Measurements from ENCODE around the gene SMIM14.
"Not testable (repeated sequence)": the region's sequence is repeated elsewhere in the genome, so short reads cannot be mapped to it uniquely, and the experiment has no call there.

Gene SMIM14

DNA sequence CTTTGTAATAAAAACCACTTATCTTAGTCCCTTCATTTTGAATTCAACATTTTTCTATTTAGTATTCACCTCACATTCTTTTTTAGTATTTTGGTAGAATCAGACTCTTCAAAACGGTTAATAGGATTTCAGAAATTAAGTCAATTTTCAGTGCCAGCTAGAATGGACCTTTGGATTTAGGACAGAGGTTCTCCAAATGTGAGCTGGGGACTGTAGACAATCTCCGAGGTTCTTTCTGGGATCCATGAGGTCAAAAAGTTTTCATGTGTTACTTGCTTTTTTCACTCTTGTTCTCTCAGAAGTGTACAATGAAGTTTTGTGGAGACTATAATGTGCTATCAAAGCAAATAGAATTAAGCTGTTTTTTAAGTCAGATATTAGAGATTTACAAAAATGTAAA is 109.1 kb downstream of the SMIM14 start:
- no peak for DNase-seq (ENCODE audit: low read depth)

DNA sequence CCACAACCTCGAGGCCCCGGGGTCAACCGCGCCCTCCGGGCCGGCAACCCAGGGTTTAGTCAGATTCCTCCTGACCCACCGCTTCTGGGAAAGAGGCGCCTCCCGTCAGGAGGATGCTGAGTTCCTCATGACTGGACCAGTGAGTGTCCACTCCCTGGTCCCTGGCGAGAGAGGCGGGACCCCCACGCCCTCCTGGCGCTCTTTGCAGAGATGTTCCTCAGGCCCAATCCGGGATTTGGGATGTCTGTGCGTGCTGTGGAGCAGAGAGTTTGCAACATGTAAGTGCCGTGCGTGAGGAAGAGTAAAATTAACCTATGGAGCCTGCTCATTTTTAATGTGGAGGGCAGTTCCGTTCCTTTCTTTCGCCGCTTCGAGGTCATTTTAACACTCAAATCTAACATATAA is 110.6 kb downstream of the SMIM14 start:
- DNase-seq (ENCODE audit: low read depth): peak; percentile 92

DNA sequence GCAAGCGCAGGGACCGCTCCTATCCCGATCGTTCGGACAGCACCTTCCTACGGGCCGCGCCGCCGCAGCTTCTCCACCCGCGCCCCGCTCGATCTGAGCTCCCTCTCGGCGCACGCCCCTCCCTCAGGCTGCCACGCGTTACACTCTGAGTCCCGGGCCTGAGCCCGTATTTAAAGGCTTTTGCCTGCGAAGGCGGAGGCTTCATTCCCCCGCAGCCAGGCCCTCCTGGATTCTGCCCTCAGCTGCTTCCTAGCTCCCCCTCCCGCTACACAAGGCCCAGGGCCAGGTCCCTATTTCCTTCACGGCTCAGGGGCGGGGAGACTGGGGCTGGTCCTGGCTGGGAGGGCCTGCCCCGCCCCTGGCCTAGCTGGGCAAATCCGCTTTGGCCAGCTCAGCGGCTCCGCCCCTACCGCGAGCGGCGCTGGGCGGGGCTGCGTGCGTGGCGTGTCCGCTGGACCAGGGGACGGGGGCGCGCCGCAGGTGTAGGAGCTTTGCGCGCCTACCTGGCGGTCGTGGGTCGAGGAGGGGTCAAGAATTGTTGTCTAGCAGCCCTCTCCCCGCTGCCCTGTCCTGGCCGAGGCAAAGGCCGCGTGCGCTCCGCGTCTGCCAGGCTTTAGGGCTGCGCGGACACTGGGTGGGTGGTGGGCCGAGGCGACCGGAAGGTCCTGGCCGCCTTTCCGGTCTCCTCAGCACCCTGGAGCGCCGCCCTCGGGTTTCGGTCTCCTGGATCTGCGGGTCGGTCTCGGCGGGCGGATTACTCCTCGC is 111.2 kb downstream of the SMIM14 start, which contains the start of gene UGDH:
Gene UGDH, minus strand, starts transcription at position 144 of the 765 bp plus-strand sequence. CDS start 5,927 bp downstream, outside the sequence.
- DNase-seq (ENCODE audit: low read depth): peak; percentile 97

GRCh38 chr4:39526765-39527295 is 111.8 kb downstream of the SMIM14 start:
- DNase-seq (ENCODE audit: low read depth): no peak

- peak; percentile 10 for DNase-seq (ENCODE audit: low read depth)
Measured at GRCh38 chr4:39525822-39526690, 112.6 kb downstream of the SMIM14 start.

DNA sequence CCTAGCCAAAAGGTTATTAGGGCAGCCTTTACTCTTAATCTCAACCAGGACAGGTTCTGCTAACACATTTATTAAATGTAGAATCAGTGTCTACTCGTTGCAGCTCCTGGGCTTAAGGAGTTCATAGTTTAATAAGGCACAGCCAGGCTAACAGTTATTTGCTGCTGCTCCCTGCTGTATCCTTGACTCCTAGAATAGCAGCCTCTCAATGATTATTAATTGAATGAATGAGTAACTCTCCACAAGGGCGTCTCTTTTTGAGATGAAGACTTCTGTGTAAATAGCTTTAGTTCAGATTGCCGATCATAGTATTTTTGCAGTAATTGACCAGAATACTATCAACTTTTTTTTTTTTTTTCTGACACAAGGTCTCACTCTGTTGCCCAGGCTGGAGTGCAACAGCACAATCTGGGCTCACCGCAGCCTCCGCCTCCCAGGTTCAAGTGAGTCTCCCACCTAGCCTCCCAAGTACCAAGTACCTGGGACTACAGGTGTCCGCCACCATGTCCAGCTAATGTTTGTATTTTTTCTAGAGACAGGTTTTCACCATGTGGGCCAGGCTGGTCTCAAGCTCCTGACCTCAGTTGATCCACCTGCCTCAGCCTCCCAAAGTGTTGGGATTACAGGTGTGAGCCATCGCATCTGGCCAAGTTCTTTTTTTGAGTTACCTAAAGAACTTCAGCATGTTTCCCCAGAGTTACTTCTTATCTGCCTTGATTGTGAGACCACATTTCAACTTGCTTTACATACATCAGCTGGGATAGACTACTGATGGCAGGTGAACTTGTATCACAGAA is 114.3 kb downstream of the SMIM14 start:
- peak; percentile 36 for DNase-seq (ENCODE audit: low read depth)

GRCh38 chr4:39522068-39522467 is 116.6 kb downstream of the SMIM14 start:
- no peak for DNase-seq (ENCODE audit: low read depth)

- peak; percentile 82 for DNase-seq (ENCODE audit: low read depth)
Measured at GRCh38 chr4:39521253-39521919, 117.3 kb downstream of the SMIM14 start.

- DNase-seq (ENCODE audit: low read depth): no peak
Measured at GRCh38 chr4:39518484-39518883, 120.2 kb downstream of the SMIM14 start.

DNA sequence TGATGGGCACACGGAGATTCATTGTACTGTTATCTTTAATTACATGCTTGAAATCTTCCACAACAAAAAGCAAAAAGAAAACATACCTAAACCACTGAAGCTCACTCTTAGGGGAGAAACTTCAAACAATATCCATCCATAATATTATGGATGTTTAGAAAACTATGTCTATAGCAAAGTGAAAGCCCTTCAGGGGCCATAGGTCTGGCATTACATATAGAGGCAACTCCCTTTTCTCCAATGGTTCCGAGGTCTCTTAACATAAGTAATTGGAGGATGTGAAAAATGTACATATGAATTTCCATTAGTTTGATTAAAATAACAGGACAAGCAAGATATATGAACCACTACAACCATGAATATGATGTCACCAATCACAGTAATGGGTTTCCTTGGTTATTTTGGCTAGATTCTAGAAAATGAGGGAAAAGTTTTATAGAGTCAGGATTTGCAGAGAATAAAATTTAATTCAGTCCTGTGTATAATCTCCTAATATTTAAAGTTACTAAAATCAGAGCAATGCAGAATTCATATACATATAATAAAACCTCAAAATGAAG is 122.2 kb downstream of the SMIM14 start:
- no peak for DNase-seq (ENCODE audit: low read depth)

- not testable (repeated sequence) for DNase-seq (ENCODE audit: low read depth)
Measured at GRCh38 chr4:39515669-39516401, 122.8 kb downstream of the SMIM14 start.

DNA sequence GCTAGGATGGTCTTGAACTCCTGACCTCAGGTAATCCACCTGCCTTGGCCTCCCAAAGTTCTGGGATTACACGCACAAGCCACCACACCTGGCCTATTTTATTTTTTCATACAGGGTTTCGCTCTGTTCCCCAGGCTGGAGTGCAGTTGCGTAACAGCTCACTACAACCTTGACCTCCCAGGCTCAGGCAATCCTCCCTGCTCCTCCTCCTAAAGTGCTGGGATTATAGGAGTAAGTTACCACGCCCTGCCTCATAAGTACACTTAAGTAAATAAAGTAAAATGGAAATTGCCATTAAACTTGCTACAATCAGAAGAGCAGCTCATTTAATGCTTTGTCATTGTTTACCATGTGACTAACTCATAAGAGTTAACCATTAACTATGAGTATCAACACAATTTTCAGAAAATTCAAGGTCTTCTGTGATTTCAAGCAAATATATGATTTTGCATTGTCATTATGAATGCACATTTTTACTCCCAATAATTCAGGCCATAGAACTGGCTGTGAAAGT is 123.7 kb downstream of the SMIM14 start:
- peak; percentile 52 for DNase-seq (ENCODE audit: low read depth)

DNA sequence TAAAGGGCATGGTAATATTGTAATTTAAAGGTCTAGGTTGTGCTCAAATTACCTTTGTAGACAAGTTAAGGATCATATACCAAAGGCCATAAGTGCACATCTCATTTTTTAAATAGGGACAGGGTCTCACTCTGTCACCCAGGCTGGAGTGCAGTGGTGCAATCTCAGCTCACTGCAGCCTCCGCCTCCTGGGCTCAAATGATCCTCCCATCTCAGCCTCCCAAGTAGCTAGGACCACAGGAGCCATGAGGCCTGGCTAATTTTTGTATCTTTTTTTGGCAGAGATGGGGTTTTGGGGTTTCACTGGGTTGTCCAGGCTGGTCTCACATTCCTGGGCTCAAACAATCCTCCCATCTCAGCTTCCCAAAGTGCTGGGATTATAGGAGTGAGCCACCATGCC is 124.4 kb downstream of the SMIM14 start:
- DNase-seq (ENCODE audit: low read depth): not testable (repeated sequence)

GRCh38 chr4:39510348-39510929 is 128.2 kb downstream of the SMIM14 start:
- DNase-seq (ENCODE audit: low read depth): no peak

GRCh38 chr4:39505581-39505980 is 133.1 kb downstream of the SMIM14 start:
- no peak for DNase-seq (ENCODE audit: low read depth)

GRCh38 chr4:39504538-39504937 is 134.1 kb downstream of the SMIM14 start:
- DNase-seq (ENCODE audit: low read depth): no peak

GRCh38 chr4:39502664-39503035 is 136.0 kb downstream of the SMIM14 start:
- not testable (repeated sequence) for DNase-seq (ENCODE audit: low read depth)

DNA sequence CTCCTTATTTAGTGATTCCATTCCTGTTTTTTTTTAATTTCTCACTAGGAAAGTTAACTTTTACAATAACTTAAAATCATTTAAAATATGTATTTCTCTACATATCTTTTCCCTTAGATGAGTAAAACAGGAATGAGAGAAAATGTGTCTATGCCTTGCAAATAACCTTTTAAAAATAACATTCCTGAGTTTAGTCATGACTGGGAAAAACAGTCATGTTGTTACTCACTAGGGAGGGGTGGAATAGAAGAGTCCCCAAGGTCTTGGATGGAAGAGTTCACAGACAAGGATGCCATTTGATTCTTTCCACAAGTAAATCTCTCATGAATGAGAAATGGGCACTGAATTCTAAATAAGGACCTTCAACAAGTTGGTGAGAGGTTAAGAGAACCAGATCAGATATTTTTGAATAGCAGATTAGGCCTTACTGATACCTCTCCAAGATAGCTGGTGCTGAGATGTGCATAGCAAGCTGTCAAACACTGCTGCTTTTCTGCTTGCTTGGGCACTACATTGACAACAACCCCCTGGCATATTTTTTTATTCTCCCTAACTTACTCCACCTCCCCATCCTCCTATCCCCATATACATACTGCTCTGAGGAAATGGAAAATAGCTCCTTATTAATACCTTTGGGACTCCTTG is 136.5 kb downstream of the SMIM14 start:
- DNase-seq (ENCODE audit: low read depth): peak; percentile 84

- DNase-seq (ENCODE audit: low read depth): no peak
Measured at GRCh38 chr4:39498727-39499020, 140.0 kb downstream of the SMIM14 start.

All from ELR (cell line).